SK-N-SH (cell line): Measurements from ENCODE around the gene DGCR2.
"Not testable (repeated sequence)": the region's sequence is repeated elsewhere in the genome, so short reads cannot be mapped to it uniquely, and the experiment has no call there.

Source experiments
- TF ChIP-seq, protein P1 (sequence below): IDR thresholded peaks from 2 replicates; pipeline ENCODE4 v1.4.0; 2012; ENCODE audit warnings: low read depth
- TF ChIP-seq, protein P2 (sequence below): fragments of 200-600 bp; sonication (generic); IDR thresholded peaks from 2 replicates; pipeline ENCODE4 v1.6.1; 2017; ENCODE audit warnings: antibody characterized with exemption, mild to moderate bottlenecking, moderate library complexity
- TF ChIP-seq, protein P3 (sequence below): fragments of 150-350 bp; IDR thresholded peaks from 2 replicates; pipeline ENCODE4 v1.6.1; 2016; ENCODE audit warnings: mild to moderate bottlenecking, low read depth, low read length

DNA sequence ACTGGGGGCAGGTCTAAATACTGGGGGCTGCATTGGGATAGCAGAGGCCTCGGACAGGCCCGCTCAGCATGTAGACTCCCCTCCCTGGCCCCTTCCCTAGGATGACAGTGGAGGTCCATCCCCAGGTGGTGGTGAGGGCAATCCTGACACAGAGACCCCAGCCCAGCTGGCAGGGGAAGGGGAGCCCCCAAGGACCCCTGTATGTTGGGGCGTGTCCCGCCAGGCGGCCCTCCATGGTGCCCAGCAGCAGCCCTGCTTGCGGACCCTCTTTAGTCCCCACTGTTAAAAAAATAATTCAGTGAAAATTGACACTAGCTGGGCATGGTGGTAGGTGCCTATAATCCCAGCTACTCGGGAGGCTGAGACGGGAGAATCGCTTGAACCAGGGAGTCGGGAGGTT lies 98.3 kb downstream of the DGCR2 start:
- TF ChIP-seq, protein P1, sequence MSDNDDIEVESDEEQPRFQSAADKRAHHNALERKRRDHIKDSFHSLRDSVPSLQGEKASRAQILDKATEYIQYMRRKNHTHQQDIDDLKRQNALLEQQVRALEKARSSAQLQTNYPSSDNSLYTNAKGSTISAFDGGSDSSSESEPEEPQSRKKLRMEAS, result not testable (repeated sequence)
- TF ChIP-seq, protein P2, sequence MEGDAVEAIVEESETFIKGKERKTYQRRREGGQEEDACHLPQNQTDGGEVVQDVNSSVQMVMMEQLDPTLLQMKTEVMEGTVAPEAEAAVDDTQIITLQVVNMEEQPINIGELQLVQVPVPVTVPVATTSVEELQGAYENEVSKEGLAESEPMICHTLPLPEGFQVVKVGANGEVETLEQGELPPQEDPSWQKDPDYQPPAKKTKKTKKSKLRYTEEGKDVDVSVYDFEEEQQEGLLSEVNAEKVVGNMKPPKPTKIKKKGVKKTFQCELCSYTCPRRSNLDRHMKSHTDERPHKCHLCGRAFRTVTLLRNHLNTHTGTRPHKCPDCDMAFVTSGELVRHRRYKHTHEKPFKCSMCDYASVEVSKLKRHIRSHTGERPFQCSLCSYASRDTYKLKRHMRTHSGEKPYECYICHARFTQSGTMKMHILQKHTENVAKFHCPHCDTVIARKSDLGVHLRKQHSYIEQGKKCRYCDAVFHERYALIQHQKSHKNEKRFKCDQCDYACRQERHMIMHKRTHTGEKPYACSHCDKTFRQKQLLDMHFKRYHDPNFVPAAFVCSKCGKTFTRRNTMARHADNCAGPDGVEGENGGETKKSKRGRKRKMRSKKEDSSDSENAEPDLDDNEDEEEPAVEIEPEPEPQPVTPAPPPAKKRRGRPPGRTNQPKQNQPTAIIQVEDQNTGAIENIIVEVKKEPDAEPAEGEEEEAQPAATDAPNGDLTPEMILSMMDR, result not testable (repeated sequence)
- TF ChIP-seq, protein P3, sequence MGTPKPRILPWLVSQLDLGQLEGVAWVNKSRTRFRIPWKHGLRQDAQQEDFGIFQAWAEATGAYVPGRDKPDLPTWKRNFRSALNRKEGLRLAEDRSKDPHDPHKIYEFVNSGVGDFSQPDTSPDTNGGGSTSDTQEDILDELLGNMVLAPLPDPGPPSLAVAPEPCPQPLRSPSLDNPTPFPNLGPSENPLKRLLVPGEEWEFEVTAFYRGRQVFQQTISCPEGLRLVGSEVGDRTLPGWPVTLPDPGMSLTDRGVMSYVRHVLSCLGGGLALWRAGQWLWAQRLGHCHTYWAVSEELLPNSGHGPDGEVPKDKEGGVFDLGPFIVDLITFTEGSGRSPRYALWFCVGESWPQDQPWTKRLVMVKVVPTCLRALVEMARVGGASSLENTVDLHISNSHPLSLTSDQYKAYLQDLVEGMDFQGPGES, result not testable (repeated sequence)
